GM18867 (cell line): ENCODE data around the gene CTTN.

ENCODE experiments used
- ATAC-seq: cut with Tn5 transposase; IDR thresholded peaks from one replicate; pipeline ENCODE4 v1.9.1; 2021; ENCODE audit warnings: mild to moderate bottlenecking, moderate library complexity; ENCODE audit not compliant: unreplicated experiment

Gene CTTN

DNA sequence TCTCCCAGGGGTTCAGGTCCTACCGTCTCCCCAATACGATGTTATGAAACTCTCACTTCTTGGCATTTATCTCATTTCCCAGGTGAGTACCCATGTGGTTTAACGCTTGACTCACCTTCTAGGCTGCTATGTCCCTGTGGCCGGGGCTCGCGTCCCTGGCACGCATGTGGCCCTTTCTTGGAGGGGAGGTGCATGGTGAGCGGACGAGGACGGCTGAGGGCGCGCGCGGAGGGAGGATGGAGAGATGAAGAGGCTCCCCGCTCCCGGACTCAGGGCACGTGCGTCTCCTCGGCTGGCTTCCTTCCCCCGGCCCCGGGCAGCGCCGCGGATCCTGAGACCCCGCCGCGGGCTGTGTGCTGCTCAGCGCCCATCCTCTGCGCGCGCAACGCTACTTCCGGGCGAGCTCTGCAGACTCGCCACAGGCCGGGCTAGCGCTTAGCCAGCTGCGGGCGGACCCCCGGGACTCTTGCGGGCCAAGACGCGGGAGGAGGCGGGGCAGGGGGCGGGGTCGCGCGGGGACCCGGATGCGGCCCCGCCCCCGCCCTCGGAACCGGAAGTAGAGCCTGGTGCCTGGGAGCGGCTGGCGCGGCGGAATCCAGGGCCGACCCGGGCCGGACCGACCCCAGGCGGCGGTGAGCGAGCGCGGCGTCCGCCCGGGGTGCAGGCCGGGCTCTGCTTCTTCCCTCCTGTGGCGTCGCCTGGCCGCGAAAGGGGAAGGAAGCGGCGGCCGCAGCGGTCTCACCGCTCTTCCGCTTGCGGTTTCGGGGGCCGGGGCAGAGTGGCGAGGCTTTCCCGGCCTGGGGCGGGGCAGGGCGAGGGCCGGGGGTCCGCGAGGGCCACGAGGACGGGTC, at the start of gene CTTN:
CTTN (plus strand) TSS at position 547 of the 851 bp plus-strand sequence. CDS start 8,769 bp downstream, outside the sequence.
- peak; percentile 67 for ATAC-seq

GRCh38 chr11:70348608-70349007, 49.7 kb upstream of the CTTN start:
- ATAC-seq = no peak

GRCh38 chr11:70351646-70352045, 46.7 kb upstream of the CTTN start:
- no peak for ATAC-seq

DNA sequence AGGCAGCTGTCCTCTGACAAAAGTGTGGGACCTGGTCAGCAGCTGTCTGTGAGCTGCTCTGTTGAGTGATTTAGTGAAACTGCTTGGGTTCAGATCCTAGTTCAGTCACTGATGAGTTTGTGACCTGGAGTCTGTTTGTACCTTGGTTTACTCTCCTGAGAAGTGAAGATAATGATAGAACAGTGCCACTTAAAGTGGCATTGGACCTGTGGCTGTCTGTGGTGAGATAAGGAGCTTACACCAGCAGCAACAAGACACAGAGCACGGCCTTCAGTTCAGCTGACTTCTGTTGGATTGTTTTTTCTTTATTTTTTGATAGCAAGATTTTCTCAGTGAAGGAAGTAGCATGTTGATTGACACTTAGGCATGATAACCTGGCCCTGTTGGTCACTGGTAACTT, 46.2 kb upstream of the CTTN start:
- no peak for ATAC-seq

DNA sequence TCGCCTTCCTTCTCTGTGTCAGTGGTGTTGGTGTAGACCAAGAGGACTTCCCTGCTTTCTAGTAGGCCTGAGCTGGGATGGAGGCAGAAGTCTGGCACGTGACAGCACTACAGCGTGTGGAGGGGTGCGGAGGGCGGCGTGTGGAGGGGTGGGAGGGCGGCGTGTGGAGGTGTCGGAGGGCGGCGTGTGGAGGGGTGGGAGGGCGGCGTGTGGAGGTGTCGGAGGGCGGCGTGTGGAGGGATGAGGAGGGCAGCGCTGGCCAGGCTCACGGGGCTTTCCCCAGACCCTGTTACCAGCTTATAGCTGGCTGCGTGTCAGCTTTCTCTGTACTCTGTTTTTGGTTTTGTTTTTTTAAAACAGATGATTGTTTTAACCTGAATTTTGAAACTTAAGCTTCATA, 45.7 kb upstream of the CTTN start:
- ATAC-seq = no peak

DNA sequence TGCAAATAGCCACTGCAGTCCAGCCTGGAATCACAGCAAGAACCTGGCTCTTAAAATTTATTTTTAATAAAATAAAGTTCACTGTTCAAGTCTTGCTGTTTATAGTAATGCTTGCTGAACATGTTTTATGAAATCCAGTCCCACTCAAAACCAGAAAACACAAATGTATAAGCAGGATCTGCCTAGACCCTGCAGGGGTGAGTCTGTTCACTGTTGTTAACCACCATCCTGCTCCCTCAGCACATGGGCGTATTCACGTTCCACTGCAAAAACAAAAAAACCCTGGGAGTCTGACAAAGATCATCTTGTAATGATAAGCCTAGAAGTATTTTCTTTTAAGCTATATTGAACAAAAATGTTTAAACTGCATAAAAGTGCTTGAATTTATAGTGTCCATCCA, 45.0 kb upstream of the CTTN start:
- ATAC-seq = no peak

GRCh38 chr11:70353900-70354568, 44.3 kb upstream of the CTTN start:
- no peak for ATAC-seq

DNA sequence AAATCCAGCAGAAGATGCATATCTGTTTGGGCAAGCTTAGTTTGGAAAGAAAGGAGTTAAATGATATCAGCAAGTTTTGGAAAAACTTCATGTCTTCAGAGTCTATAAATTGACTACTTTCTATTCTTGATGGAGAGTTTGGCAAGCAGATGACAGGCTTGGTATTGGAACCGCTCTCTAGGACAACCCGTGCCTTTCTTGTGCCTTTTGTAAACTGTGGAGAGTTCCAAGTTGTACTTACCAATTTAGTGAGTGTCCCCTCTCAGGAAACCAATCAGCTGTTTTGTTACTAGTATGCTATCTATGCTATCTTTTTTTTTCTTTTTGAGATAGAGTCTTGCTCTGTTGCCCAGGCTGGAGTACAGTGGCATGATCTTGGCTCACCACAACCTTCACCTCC, 43.7 kb upstream of the CTTN start:
- no peak for ATAC-seq

DNA sequence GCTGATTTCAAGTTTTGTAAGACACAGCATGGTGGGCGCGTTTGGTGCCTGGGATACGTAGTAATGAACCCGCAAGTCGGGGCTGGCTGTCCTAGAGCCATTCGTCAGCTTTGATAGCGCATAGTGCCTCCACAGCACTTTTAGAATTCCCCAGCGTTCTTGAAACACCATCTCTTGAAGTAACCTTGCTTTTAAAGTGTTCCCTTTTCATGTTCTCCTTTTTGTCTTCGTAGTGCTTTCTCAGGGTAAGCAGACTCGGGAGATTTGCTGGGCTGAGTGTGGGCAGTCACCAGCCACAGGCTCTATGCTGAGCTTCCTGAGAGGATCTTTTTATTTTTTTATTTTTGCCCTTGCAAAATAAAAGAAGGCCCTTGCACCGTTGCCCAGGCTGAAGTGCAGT, 39.6 kb upstream of the CTTN start:
- no peak for ATAC-seq

DNA sequence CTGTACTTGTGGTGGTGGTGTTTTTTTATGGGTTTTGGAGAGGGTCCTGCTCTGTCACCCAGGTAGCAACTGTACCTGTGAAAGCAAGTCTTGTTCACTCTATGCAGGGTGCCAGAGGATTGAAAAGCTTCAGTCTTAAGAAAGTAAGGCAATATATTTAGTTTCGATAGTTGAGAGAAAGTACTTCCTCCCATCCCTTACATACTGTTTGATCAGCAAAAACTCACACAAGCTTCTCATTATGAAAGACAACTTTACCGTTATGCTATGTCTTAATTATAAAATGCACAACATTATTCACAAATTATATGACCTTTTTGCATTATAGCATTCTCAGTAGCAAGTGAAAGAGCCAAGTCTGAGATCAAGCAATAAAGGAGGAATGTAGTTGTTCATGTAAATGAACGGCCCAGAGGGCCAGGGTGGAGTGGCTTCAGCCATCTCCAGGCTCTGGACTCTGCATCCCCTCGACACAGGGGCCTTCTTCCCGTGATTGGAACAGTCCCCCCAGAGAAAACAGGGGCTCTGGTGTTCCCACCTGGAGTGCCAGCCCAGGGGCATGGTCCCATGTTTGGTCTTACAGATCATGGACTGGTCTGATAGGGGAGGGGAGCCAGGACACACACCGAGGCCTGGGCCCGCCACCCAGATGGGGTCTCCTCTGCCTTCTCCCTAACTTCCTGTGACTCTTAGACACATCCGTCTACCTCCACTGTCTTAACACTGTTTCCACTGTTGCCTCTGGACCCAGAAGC, 38.7 kb upstream of the CTTN start:
- no peak for ATAC-seq

DNA sequence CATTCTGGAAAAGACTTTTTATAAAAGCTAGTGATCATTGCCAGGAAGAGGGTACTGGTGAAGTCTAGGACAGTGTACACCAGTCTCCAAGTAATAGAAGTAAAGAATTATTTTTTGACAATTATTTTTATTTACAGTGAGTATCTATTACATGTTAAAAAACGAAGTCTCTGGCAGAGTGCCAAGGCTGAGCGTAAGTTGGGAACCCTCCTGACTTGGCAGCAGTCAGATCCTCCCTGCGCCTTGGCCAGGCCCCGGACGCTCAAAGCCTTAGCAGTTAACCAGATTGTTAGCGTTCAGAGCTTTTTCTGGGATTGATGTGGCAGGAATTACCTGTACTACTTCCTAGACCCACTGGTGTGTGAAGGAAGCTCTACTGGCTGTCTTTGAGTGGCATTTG, 38.1 kb upstream of the CTTN start:
- no peak for ATAC-seq

DNA sequence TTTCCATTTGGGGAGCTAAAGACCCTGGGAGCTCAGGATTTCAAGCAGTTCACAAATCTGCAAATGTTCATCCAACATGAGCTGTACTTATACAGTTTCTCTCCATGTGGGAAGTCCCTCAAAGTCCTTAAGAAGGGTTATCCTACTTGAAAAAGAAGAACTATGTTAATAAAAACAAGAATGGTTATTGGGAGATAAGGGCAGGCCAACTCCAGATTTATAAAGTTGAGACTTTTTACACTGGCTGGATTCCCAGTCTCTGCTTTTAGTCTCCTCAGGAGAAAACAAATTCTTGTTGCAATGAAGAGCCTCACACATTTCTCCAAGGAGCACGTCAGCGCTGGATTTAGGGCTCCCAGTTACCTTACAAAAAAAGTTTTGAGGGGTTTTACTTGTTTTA, 34.2 kb upstream of the CTTN start:
- no peak for ATAC-seq

DNA sequence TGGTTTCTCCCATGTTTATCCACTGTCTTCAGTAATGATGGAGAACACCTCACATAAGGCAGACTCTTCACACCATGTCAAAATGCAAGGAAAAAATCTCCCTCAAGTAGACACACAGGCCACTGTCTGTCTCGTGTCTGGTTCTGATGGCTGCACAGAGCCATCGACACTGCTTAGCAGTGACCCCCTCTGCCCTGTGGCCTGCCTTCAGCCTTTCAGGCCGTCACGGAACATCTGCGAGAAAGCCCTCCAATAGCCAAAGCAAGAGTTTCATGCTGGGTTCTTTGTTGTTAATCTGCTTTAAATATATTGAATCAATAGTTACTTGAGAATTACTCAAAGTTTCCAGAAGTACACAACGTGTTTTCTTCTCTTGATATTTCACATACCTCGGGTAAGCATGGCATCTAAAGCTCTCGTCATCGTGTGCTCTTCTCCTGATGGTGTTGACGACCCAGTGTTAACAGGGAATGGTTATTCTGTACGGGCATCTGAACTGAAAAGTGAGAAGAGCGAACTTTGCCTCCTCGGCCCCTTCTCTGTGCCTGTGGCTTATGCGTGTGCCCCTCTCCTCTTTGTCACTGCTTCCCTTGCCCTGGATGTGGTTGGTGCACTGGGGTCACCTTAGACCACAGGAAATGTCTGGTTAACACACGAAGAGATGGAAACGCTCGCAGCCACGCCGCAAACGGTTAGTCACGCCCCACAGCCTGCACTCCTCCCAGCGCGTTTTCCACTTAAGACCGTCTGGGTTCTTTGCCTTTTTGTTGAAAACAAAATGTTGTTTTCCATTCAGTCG, 33.4 kb upstream of the CTTN start:
- no peak for ATAC-seq

- ATAC-seq = no peak
Observed at GRCh38 chr11:70365544-70365927, 32.8 kb upstream of the CTTN start.

DNA sequence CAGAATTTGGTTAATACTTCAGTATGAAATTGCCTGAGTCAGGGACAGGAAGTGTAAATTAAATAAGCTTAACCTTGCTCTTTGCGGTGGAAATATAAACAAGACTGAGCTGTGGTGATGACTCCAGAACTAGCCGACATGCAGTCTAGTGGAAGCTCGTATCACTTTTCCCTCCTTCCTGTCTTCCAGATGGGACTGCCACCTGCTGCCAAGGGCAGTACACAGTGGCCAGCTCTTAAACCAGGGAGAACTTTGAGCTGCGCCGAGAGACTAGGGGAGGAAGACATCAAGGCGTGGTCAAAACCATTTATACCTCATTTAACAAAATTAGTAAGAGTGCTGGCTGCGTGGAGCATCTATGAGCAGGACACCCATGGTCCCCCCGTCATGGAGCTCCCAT, 31.3 kb upstream of the CTTN start:
- ATAC-seq = no peak

- no peak for ATAC-seq
Observed at GRCh38 chr11:70368961-70369360, 29.4 kb upstream of the CTTN start.

GRCh38 chr11:70371241-70371640, 27.1 kb upstream of the CTTN start:
- no peak for ATAC-seq

- ATAC-seq = no peak
Observed at GRCh38 chr11:70372076-70372475, 26.3 kb upstream of the CTTN start.

DNA sequence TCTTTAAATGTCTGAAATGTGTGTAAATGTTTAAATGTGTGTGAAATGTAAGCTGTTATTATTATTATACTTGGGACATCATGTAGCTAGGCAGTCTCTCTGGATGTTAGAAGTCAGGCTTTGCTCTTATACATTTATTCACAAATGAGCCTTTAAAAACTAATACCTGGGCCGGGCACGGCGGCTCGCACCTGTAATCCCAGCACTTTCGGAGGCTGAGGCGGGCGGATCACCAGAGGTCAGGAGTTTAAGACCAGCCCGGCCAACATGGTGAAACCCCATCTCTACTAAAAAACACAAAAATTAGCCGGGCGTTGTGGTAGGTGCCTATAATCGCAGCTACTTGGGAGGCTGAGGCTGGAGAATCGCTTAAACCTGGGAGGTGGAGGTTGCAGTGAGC, 21.7 kb upstream of the CTTN start:
- ATAC-seq = no peak

DNA sequence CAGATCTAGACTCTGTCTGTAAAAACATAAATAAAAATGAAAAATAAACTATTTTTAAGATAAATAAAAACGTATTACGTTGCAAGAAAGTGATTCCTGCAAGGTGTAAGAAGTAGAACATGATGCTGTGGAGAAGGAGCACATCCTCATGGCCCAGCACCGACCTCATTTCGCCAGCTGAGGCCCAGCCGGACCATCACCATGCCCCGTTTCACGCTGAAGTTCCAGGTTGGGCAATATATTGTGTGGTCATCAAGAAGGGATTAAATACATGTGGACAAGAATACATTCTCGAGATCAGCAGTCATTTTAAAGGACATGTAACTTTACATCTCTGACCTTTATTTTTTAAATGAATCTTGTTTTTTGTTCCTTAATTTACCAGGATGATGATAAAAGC, 20.7 kb upstream of the CTTN start:
- ATAC-seq = no peak
